ENCODE data around the gene ATP6V0C.

Gene ATP6V0C

GRCh38 chr16:2493605-2494004 lies 20.1 kb upstream of the ATP6V0C start:
- no peak for DNase-seq

DNA sequence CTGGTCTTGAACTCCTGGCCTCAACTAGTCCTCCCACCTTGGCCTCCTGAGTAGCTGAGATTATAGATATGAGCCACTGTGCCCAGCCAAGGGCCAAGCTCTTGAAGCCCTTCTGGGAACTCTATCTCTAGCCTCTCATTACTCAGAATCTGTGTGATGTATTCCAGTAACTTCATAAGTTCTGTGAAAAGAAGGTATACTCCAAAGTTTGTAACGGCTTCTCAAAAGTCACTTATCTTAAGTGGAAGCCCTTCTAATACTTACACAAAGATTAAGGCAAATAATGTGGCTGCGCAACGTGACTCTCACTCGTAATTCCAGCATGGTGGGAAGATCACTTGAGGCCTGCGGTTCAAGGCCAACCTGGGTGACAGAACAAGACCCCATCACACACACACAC lies 19.1 kb upstream of the ATP6V0C start:
- no peak for DNase-seq

- DNase-seq, result no peak
Measured at GRCh38 chr16:2495041-2495440, 18.7 kb upstream of the ATP6V0C start.

GRCh38 chr16:2496223-2497115 lies 17.3 kb upstream of the ATP6V0C start:
- no peak for DNase-seq

- DNase-seq, result no peak
Measured at GRCh38 chr16:2497116-2497630, 16.6 kb upstream of the ATP6V0C start.

- DNase-seq, result no peak
Measured at GRCh38 chr16:2497695-2498484, 15.9 kb upstream of the ATP6V0C start.

DNA sequence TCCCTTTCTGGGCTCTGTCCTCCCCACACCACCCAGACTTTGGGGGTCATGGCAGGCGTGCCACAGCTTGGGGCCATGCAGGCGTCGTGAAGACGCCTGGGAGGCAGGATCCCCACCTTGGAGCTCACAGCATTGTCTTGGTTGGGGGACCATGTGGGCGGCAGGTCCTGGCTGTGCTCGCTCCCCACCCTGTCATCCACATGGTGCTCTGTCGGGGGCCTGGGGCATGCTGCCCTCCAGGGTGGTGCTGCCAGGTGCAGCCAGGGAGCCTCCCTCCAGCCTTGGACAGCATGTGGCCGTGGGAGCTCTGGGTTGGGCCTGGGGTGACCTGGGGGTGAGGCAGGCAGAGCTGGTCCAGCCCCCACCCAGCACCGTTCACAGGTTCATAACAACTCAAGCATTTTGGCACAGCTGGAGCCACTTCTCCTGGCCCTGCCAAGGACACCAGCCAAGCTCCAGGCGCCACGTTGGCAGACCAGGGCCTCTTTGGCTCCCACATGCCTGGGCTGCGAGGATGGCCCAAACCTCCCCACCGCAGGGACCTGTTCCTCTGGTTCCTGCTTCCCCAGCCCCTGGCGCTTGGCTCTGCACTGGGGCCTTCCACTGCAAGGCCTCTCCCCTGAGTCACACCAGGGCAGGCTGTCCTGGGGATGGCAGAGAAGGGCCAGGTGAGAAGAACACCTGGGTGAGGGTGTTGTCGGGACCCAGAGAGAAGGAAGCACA lies 15.1 kb upstream of the ATP6V0C start:
- DNase-seq, result no peak

- no peak for DNase-seq
Measured at GRCh38 chr16:2499454-2499853, 14.3 kb upstream of the ATP6V0C start.

DNA sequence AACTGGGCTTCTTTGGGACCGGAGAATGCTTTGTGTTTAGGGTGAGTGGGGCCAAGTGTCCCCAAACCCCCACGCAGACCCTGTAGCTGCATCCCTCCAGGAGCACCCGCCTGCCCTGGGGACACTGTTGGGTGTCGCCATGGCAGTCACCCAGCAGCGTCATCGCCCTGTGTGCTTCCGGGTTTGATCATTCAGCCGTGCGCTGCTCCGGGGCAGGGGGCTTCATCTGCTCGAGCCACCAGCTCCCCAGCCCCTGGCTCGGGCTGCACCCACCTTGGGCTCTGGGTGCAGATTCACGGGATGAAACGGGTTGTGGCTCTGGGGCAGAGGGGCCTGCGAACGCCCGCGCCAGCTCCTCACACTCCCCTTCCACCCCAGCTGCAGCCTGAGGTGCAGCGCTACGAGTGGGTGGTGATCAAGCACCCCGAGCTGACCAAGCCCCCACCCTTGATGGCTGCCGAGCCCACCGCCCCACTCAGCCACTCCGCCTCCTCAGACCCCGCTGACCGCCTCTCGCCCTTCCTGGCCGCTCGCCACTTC lies 13.8 kb upstream of the ATP6V0C start:
- no peak for DNase-seq

DNA sequence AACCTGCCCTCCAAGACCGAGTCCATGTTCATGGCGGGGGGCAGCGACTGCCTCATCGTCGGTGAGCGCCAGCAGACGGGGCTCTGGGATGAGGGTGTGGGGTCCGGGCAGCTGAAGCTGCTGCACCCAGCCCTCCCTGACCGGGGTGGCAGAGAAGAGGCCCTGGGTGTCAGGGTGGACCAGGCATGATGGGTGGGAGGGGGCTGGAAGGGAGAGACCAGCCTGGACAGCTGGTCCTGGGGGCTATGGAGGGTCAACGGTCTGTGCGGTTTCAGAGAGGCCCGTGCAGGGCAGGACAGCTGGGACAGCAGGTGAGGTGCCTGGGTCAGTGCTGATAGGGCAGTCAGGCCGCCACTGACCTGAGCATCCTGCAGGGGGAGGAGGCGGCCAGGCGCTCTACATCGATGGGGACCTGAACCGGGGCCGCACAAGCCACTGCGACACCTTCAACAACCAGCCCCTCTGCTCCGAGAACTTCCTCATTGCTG lies 13.3 kb upstream of the ATP6V0C start:
- no peak for DNase-seq

GRCh38 chr16:2500918-2501750 lies 12.6 kb upstream of the ATP6V0C start:
- peak; percentile 75 for DNase-seq

DNA sequence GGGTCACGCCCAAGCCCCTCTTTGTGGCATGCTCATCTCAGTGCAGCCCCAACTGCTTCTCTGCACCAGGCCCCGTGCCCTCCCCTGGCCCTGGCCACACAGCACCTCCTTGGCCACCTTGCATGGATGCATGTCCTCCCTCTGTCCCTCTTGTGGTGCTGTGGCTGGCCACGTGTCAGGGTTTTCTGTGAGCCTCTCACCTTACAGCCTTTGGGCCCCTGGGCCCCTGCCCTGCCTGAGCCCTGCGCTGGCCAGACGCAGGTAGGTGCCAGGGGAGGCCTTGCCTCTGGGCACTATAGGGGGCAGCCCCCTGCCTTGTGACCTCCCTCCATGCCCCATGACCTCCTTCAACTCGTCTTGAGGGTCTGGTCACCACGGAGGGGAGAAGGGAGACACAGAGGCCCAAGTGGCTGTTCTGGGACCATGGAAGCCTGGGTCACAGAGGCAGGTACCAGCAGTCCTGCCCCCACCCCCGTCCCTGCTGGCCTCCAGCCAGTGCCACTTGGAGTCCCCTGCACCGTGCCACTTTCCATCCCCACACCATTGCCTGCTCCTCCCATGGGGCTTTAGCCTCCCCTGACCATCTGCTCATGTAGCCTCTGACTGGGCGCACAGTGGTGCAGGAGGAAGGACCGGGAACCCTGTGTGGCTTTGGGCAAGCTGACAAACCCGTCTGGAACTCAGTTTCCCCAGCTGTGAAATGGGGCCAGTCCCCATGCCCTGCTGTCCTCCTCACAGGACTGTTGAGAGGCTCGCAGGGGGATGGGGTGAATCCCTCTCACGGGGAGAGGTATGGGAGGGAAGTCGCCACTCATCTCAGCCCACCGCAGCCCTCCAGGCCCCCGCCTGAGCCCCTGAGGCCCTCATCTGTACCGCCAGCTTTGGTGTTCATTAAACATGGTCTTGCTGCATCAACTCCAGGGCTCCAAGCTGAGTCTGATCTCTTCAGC lies 11.5 kb upstream of the ATP6V0C start:
- no peak for DNase-seq

- DNase-seq, result no peak
Measured at GRCh38 chr16:2505695-2506094, 8.1 kb upstream of the ATP6V0C start.

DNA sequence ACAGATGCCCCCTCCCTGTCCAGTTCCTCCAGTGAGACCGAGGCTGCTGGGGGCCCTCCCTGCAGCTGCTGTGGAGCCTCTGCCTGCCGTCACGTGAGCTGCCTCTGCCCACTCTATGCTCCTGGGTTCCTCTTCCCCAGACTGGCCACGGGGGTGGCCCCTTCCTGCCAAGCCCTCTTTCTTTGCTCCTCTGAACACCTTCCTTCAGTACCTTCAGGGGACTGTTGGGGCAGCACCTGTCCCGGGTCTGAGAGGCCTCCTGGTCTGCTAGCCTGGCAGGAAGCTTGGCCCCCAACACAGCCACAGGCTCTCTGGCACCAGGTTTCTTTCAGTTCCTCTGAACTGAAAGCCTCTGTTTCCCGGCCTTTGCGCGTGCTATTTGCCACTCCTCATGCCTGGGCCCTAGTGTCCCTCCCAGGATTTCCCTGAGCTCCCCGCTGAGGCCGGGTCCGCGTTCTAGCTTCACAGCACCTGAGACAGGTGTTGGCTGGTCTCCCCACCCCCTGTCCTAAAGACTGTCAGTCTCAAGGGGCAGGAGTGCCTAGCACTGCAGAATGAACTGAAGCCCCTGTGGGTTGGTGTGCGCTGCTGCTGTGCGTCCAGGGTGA lies 6.6 kb upstream of the ATP6V0C start:
- peak; percentile 76 for DNase-seq

DNA sequence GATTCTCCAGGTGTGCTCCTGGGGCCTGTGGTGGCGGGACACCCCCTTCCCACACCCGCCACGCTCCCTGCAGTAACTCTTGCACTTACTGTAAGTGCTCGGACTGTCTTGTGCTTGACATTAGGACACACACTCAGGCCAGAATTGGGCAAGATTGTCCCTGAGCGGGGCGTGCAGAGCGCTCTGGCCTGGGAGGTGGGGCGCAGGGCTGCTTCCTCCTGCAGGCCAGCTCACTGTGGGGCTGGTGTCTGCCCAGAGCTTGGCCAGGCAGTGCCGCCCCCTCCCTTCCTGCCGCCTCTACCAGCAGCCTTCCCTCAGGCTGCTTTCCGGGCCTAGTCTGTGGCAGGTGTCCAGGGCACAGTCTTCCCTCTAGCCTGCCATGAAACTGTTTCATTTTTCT lies 6.1 kb upstream of the ATP6V0C start:
- DNase-seq, result peak; percentile 86

DNA sequence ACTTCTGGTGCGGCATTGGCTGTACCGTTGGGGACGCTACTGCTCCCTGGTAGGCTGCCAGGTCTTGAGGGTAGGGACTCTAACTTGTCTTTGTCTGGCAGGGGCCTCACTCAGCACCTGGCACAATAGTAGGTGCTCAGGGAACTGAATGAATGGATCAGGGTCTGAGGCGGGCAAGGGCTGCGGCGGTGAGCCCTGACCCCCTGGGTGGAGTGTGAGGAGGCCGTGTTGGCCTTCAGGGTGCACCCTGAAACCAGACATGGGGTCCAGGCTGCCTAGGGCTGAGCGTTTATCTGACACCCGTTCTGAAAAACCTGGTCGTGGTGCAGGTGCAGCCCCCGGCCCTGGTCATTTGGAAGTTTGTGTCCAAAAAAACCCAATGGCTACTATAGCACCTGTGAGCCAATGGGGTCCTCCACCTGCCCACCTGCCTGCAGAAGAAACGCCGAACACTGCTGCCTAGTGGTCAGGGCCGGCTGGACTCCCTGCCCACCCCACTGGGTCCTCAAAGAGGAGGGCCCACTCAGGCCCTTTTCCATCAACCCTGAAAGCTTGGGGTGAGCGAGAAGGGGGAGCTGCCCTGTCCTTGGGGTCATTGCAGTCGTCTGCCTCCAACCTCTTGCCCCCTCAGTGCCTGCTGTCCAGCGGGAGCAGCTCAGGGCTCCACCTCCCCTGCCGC lies 4.9 kb upstream of the ATP6V0C start:
- DNase-seq, result no peak

- peak; percentile 28 for DNase-seq
Measured at GRCh38 chr16:2511128-2511800, 2.5 kb upstream of the ATP6V0C start.

DNA sequence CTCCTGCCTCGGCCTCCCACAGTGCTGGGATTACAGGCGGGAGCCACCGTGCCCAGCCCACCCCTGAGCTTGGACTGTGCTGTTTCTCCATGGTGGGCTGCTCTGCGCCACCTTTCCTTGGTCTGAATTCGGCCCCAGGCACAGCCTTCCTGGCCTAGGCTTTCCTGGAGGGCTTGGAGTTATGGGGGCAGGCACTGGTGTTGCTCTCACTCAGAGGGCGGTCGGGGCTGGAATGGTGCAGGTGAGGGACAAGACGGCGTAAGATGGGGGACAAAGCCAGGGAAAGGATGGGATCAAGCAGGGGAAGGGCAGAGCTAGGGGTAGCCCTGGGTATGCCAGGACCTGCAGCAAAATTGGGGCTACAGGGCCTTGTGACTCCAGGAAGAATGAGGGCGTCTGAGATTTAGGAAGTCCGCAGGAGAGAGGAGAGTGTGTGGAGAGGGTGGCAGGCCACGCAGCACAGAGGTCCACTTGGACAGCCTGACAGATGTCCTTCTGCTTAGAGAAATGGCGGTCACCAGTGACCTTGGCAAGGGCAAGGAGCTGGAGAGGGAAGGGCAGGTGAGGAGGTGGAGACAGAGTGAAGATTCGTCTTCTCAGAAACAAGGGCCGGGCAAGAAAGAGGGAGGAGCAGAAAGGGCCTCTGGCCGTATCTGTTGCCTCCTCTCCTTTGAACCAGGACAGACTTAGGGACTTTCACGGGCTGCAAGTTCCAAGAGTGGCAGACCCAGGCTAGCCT lies 1.6 kb upstream of the ATP6V0C start:
- no peak for DNase-seq
